HG03196 (cell line): ENCODE results near the gene RALGDS.
"Not testable (repeated sequence)": the region's sequence is repeated elsewhere in the genome, so short reads cannot be mapped to it uniquely, and the experiment has no call there.

Experiments used
- ATAC-seq: cut with Tn5 transposase; IDR thresholded peaks from one replicate; pipeline ENCODE4 v1.9.1; 2021; ENCODE audit not compliant: unreplicated experiment

Gene RALGDS

GRCh38 chr9:133090187-133090586 lies 30.9 kb downstream of the RALGDS start:
- ATAC-seq = no peak

DNA sequence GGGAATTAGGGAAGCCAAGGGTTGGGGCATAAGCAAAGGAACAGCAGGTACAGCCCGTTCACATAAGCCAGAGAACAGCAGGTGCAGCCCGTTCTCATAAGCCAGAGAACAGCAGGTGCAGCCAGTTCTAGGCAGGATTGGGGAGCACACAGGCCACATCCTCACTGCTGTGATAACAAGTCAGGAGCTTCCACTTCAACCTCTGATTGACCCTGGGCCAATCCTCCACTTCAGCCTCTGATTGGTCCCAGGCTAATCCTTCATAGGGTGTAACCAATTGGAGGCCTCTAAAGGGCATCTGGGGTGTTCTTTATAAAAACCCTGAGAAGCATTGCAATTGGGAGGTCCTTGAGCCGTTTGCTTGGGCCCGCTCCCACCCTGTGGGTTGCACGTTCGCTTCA lies 31.8 kb downstream of the RALGDS start:
- no peak for ATAC-seq

GRCh38 chr9:133088756-133089155 lies 32.3 kb downstream of the RALGDS start:
- ATAC-seq = no peak

DNA sequence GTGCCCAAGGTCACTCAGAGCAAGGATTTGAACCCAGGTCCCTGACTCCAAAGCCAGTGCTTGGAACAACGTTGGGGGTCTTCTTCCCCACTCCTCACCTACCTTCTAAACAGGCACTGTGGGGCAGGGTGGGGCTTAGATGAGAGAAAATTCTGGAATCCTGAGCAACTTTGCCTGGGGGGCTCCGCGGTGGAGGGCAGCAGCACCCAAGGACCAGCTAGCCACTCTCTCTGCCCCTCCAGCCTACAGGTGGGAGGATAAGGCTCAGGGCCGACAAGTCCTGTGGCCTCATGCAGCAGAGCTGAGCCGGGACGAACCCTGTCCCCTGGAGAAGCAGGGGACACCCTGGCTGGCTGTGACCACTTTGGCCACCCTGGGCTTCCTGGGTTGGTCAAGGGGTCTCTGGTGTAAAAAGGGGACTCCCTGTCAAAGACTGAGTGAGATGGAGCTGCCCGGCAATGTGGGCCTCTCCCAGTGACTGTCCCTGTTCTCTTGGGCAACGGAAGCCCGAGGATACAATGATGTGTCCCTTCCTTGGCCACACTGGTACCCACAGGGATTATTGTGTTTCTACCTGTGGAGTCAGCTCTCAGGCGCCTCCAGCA lies 32.8 kb downstream of the RALGDS start:
- no peak for ATAC-seq

GRCh38 chr9:133087429-133088145 lies 33.5 kb downstream of the RALGDS start:
- no peak for ATAC-seq

DNA sequence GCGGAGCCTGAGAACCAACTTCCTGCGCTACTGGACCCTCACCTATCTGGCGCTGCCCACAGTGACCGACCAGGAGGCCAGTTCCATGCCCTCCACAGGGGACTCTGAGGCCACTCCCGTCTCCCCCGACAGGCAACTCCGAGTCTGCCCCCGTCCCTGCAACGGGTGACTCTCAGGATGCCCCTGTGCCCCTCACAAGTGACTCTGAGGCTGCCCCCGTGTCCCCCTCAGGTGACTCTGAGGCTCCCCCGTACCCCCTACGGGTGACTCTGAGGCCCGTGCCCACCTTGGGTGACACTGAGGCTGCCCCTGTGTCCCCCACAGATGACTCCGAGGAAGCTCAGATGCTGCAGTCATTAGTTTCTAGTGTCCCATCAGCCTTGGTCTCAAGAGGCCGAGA lies 34.1 kb downstream of the RALGDS start:
- no peak for ATAC-seq

DNA sequence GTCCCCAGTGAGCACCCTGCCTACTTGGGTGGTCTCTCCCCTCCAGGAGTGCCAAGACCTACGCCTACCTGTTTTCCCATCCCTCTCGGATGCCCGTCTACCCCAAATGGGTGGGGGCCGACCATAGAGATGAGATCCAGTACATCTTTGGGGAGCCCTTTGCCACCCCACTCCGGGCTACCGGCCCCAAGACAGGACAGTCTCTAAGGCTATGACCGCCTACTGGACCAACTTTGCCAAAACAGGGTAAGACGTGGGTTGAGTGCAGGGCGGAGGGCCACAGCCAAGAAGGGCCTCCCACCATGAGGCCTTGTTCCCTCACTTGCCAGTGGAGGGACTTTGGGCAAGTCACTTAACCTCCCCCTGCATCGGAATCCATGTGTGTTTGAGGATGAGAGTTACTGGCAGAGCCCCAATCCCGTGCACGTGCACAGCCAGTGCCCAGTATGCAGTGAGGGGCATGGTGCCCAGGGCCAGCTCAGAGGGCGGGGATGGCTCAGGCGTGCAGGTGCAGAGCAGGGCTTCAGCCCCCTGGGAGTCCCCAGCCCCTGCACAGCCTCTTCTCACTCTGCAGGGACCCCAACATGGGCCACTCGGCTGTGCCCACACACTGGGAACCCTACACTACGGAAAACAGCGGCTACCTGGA lies 34.7 kb downstream of the RALGDS start:
- not testable (repeated sequence) for ATAC-seq

- not testable (repeated sequence) for ATAC-seq
These were observed 37.4 kb downstream of the RALGDS start for GRCh38 chr9:133083688-133084087.

DNA sequence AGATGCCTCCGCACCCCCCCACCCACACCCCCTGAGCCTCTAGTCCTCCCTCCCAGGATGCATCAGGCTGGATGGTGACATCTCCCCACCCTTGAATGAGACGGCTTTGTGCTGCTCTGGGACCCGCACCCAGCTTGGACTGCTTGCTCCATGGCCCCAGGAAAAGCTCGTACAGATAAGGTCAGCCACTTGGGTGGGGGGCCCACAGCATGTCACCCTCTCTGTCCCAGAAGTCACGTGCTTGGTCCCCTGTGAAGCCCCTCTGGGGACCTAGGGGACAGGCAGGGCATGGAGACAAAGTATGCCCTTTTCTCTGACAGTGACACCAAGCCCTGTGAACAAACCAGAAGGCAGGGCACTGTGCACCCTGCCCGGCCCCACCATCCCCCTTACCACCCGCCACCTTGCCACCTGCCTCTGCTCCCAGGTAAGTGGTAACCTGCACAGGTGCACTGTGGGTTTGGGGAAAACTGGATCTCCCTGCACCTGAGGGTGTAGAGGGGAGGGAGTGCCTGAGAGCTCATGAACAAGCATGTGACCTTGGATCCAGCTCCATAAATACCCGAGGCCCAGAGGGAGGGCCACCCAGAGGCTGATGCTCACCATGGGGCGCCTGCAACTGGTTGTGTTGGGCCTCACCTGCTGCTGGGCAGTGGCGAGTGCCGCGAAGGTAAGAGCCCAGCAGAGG lies 38.9 kb downstream of the RALGDS start:
- ATAC-seq = not testable (repeated sequence)

DNA sequence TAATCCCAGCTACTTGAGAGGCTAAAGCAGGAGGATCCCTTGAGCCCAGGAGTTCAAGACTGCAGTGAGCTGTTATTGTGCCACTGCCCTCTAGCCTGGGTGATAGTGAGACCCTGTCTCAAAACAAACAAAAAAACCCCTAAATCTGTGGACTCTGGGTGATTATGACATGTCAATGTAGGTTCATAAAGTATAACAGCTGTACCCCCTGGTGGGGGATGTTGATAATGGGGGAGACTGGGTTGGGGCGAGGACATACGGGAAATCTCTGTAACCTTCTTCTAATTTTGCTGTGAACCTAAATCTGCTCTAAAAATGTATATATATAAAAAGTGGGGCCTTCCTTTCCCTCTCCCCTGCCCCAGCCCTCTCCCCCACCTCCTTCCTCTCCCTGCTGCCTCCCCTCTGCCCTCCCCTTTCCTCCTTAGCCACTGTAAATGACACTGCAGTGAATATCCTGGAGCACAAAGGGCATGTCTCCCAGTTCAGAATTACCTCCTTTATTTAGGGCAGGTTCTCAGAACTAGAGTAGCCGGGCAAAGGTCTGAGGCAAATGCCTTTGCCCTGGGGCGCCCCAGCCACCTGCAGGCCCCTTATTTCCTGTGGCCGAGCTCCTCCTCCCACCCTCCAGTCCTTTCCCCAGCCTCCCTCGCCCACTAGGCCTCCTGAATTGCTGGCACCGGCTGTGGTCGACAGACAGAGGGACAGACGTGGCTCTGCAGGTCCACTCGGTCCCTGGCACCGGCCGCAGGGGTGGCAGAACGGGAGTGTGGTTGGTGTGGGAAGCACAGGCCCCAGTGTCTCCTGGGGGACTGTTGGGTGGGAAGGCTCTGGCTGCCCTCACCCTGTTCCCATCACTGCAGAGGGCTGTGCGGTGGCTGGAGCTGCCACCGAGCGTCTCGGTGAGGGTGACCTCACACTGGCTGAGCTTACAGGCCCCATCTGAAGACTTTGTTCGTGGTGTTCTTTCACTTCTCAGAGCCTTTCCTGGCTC lies 40.0 kb downstream of the RALGDS start:
- not testable (repeated sequence) for ATAC-seq

DNA sequence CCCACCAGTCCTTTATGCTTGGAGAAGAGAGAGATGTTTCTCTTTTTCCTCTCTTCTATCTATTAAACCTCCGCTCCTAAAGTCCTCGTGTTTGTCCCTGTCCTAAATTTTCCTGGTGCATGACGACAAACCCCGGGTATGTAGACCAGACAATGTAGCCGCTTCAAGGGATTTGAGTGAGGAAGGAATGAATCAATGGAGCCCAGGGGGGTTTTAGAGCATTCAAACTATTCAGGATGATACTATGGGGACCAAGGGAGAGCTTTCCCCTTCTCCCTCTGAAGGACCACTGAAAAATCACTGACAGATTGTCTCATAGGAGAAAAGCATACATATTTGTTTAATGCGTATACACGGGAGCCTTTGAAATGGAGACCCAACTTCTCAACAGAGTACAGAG lies 40.9 kb downstream of the RALGDS start:
- no peak for ATAC-seq

- no peak for ATAC-seq
These were observed 42.6 kb downstream of the RALGDS start for GRCh38 chr9:133078486-133078885.

GRCh38 chr9:133076691-133077090 lies 44.3 kb downstream of the RALGDS start:
- no peak for ATAC-seq

DNA sequence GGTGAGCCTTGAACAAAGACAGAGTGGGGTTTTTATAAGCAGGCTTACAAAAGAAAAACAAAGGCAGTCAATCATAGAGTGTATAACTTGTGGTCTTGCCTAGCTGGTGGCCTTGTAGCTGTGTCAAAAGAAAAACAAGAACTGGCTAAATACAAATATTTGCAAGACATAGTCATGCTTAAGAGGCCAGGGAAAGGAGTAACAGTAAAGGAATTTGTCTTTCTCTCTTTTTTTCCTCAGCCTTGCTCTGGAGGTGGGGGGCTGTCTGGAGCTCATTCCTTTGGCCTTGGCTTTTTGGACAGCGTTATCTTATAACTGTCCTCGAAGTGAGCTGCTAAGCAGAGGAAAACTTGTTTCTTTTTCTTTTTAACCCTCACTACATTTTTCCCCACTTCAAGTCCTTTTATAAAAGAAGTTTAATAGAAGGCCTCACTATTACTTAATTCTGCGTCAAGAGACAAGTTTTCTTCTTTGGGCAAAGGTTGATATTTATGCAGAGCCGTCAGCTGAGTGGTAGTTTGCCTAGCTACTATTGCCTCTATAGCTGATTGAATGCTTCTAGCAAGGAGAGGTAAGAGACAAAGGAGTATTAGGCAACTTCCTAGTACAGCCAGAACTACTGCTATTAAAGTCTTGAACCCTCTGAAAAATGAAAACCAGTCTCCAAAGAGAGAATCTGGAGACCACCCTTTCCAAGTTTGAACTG lies 45.0 kb downstream of the RALGDS start:
- no peak for ATAC-seq

- no peak for ATAC-seq
These were observed 46.9 kb downstream of the RALGDS start for GRCh38 chr9:133074111-133074651.

DNA sequence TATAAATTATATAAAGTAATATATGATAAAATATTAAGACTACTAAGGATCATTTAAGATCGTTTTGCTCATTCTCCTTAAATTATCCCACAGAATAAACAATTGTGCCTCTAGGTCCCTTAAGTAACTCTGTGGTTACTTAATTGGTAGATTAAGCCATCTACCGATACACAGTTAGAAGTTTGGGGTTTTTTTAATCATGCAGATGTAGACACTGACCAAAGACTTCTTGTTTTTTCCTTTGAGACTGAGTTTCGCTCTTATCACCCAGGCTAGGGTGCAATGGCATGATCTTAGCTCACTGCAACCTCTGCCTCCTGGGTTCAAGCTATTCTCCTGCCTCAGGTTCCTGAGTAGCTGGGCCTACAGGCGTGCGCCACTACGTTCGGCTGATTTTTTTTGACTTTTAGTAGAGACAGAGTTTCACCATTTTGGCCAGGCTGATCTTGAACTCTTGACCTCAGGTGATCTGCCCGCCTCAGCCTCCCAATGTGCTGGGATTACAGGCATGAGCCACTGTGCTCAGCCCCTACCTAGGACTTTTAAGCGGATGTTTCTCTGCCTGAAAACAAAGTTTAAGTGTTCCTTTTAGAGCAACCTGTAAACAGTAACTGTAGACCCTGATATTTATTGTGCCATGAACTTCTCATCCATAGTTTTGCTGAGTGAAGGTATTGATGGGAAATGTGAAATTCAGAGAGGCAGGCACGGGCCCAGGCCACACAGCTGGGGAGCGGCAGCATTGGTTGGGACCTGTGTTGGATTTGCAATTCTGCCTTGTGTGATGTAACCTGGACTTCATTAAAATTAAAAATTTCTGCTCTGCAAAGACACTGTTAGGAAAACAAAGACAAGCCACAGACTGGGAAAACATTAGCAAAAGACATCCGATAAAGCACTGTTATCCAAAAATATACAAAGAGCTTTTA lies 47.7 kb downstream of the RALGDS start:
- ATAC-seq = no peak

DNA sequence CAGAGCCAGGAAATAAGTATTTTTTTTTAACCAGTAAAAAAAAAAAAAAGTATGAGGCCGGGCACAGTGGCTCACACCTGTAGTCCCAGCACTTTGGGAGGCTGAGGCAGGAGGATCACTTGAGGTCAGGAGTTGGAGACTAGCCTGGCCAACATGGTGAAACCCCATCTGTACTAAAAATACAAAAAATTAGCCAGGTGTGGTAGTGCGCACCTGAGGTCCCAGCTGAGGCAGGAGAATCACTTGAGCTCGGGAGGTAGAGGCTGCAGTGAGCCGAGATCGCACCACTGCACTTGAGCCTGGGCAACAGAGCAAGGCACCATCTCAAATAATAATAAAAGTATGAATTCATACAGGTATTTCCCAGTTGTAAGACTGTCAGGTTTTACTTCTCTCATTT lies 48.8 kb downstream of the RALGDS start:
- ATAC-seq = not testable (repeated sequence)

DNA sequence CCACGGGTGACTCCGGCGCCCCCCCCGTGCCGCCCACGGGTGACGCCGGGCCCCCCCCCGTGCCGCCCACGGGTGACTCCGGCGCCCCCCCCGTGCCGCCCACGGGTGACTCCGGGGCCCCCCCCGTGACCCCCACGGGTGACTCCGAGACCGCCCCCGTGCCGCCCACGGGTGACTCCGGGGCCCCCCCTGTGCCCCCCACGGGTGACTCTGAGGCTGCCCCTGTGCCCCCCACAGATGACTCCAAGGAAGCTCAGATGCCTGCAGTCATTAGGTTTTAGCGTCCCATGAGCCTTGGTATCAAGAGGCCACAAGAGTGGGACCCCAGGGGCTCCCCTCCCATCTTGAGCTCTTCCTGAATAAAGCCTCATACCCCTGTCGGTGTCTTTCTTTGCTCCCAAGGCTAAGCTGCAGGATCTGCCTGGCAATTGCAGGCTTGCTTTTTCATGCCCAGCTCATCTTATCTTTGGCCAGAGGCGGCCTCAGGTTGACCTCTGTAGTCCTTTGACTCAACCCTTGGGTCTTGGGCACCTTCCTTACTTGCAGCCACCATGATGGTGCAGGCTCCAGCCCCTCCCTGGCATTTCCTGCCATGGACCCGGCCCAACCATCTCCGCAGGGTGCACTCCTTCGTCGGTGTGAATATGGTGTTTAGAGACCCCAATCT lies 49.4 kb downstream of the RALGDS start:
- ATAC-seq = no peak
